Activated T-helper 2 cell treated with anti-CD3 and anti-CD28 coated beads, Interferon-gamma antibody, Interleukin-2, Interleukin-4, amounts not matched to agents 10 μg/mL and 5 μg/mL and 100 μg/mL, durations not matched to agents 14 hours and 24 hours and 36 hours (primary cell): Measurements from ENCODE around the gene C19orf12. TPM values are rescaled to one million over a fixed set of nuclear protein-coding genes. Genes with fewer than 3 reads are reported as not detected.

Experiments
- DNase-seq: peaks from one replicate; pipeline ENCODE4 v3.0.0; 2021; ENCODE audit warnings: low spot score
- H3K27ac Mint-ChIP-seq: one replicate; pipeline ENCODE4 v1.8.0; 2021; ENCODE audit warnings: mixed read lengths
- H3K27me3 Mint-ChIP-seq: one replicate; pipeline ENCODE4 v1.8.0; 2021; ENCODE audit warnings: low read depth, mixed read lengths
- H3K36me3 Mint-ChIP-seq: one replicate; pipeline ENCODE4 v1.8.0; 2021; ENCODE audit warnings: low read depth, mixed read lengths
- H3K4me1 Mint-ChIP-seq: one replicate; pipeline ENCODE4 v1.8.0; 2021; ENCODE audit warnings: low read depth, mixed read lengths
- H3K4me3 Mint-ChIP-seq: one replicate; pipeline ENCODE4 v1.8.0; 2021; ENCODE audit warnings: low read depth, mild to moderate bottlenecking, moderate library complexity, mixed read lengths
- H3K9me3 Mint-ChIP-seq: one replicate; pipeline ENCODE4 v1.8.0; 2021; ENCODE audit warnings: mixed read lengths
- intact Hi-C: fragments of 100-400 bp; cut with micrococcal nuclease; formaldehyde crosslinking; loops from one replicate; pipeline ENCODE4 v1.15.1; 2023
- total RNA-seq: library from RNA; stranded (reverse); gene quantifications from 2 replicates; pipeline ENCODE4 v1.2.3, GENCODE V29; 2022

Gene C19orf12
- total RNA-seq, 1 donor from 2014 or later, result 41.9 TPM

DNA sequence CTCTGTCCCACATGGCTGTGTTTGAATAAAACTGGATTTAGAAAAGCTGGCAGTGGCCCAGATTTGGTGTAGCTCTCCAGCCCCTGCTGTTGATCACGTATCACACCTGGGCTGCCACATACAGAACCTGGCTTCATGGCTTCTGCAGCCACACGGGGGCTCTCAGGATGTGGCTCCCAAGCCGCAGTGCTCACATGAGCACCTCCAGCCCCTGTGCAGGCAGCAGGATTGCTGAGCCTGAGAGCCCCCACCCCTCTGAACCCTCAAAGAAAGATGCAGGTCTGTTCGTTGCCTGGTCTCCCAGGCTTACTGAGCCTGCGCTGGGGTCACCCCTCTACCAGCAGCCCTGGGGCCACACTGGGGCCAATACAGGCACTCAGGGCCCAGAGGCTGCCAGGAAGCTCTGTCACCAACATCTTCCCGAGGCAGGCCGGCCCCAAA is 47.1 kb downstream of the C19orf12 start:
- DNase-seq, result peak; percentile 56
- intact Hi-C loops, result loop anchor here (1.0 to 10.0 kb wide), 2 partner anchors 23 to 277 kb away; partner anchors contain the start of gene URI1
- Mint-ChIP-seq H3K9me3 (no peaks in the 10 kb centered on the region), H3K4me3 (peak overlapping the region; percentile 85), H3K27me3 (no peaks in the 10 kb centered on the region), H3K36me3 (peaks cover 57% of the 10 kb centered on the region), H3K4me1 (peaks cover 66% of the 10 kb centered on the region), H3K27ac (peak overlapping the region; percentile 82)

DNA sequence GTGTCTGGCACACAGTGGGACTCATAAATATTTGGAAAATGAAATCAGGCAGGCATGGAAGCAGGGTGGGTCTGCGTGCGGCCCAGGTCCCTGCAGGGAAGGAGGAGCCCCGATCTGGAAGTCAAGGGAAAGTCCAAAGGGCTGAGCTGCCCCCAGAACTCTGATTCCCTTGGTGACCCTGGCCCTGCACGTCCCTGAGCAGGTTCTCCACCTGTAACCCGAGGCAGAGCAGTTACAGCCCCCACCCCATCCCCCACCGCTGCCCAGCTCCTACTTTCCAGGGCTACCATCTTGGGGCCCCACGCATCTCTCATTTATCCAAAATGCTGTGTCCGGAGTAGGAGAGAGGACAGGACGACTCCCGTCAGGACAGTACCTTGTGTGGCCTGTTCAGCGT is 47.7 kb downstream of the C19orf12 start:
- Mint-ChIP-seq H3K9me3 (no peaks in the 10 kb centered on the region), H3K27me3 (no peaks in the 10 kb centered on the region), H3K4me1 (peaks cover 66% of the 10 kb centered on the region), H3K4me3 (peak overlapping the region; percentile 85), H3K27ac (peak overlapping the region; percentile 82), H3K36me3 (peaks cover 51% of the 10 kb centered on the region)
- intact Hi-C loops, result loop anchor here (1.0 to 10.0 kb wide), 2 partner anchors 24 to 277 kb away; partner anchors contain the start of gene URI1
- DNase-seq, result no peak

DNA sequence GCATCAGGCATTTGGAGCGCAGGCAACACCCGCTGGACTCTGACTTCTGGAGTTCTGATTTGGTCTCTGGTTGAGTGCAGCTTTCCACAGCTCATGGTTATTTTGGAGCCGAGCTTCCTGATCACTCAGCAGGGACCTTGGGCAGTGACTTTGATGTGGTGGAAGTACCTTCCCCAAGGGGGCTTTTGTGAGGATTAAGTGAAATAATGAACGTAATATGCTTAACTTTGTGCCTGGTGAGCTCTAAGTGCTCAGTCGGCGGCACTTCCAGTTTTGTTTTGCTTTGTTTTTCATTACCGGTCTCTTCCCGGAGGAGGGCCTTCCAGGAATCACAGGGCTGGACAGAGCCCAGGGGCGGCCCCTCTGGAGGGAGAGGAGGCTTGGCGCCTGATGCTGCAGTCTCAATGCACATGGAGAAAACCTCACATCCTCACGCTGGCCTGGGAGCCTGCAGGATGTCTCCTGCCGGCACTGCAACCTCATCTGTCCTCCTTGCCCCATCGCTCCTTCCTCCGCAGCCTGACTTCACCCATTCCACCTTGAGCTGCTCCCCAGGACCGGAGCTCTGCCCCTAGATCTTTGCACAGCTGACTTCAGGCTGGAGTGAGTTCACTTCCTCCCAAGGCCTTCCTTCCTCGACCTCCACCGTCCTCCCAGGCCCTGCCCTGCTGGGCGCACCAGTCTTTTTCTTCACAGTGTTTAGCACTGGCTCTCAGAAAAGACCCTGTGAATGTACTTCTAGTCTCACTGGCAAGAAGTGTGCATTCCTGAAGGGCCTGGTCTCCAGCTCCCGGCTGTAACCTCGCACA is 48.3 kb downstream of the C19orf12 start:
- DNase-seq, result no peak
- H3K27ac Mint-ChIP-seq, result peak overlapping the region; percentile 82
- peaks cover 47% of the 10 kb centered on the region for H3K36me3 Mint-ChIP-seq
- H3K4me3 Mint-ChIP-seq, result peak overlapping the region; percentile 85
- H3K27me3 Mint-ChIP-seq, result no peaks in the 10 kb centered on the region
- intact Hi-C loops, result loop anchor here (1.0 to 10.0 kb wide), 2 partner anchors 25 to 278 kb away; partner anchors contain the start of gene URI1
- peaks cover 65% of the 10 kb centered on the region for H3K4me1 Mint-ChIP-seq
- no peaks in the 10 kb centered on the region for H3K9me3 Mint-ChIP-seq

DNA sequence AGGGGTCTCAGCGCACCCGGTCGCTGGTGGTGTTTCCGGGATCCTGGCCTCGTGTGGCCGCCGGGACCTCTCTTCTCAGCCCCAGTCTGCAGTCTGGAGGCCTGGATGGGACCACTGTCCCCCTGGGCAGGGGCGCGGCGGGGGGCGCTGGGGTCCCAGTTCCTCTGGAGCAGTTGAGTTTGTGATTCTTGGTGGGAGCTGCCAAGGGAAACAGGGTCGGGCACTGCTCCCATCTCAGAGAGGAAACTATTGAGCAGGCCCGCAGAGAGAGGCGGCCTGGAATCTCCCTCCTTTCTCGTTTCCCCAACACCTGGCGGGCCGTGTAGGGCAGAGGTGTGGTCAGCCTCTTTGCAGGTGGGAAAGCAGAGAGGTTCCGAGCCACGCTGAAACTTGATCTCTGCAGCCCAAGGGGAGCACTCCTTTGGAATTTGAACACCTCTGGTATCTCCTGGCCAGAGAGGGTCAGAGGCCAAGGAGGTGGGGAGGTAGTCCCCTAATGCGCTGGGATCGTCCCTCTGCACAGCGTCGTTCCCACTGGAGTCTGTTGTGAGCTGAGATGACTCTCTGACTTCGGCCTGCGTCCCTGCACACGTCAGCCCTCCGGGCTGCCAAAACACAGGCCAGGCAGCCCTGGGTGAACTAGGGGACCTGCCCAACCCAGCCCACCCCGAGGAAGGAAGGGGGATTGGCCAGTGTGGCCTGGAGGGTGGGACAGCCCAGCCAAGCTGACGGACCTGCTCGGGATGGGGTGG is 49.1 kb downstream of the C19orf12 start:
- Mint-ChIP-seq H3K4me3 (peak overlapping the region; percentile 85), H3K9me3 (no peaks in the 10 kb centered on the region), H3K36me3 (peaks cover 39% of the 10 kb centered on the region), H3K4me1 (peaks cover 62% of the 10 kb centered on the region), H3K27me3 (no peaks in the 10 kb centered on the region), H3K27ac (peak overlapping the region; percentile 82)
- no peak for DNase-seq
- intact Hi-C loops, result loop anchor here (1.0 to 10.0 kb wide), 2 partner anchors 50 to 279 kb away; partner anchors contain the start of gene URI1

DNA sequence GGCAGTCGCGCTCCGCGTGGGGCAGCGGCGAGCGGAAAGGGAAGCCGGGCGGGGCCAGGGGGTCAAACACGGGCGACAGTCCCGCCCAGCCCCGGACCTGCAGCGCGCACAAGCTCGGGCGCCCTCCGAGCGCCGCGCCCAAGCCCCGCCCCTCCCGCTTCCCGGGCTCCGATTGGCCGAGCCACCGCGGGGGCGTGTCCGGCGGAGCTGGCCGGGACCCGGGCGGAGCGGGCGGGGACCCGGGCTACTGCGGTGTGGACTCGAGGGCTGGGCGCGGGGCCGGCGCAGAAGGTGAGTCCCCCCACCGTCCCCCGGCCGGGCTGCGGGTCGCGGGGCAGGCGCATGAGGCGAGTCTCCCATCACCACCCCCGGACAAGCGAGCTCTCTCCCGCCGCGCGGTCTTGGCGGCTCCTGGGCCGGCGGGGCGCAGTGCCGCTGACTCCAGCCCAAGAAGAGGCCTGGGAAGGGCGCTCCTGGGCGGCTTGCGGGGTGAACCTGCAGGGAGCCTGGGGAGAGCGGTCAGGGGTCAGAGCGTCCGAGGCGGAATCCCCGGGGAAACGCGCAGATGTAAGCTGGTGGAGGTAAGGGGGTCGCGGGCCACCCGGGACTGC is 49.7 kb downstream of the C19orf12 start, which contains the start of gene PLEKHF1:
TSS of gene PLEKHF1 (plus strand) at position 247 of the 611 bp plus-strand sequence. CDS start 8,379 bp downstream, outside the sequence.
- peaks cover 62% of the 10 kb centered on the region for H3K4me1 Mint-ChIP-seq
- peak; percentile 86 for DNase-seq
- peak within 1 kb of the TSS; percentile 85 for H3K4me3 Mint-ChIP-seq
- no peaks in the 10 kb centered on the region for H3K9me3 Mint-ChIP-seq
- peaks cover 34% of the 10 kb centered on the region for H3K36me3 Mint-ChIP-seq
- peak within 1 kb of the TSS; percentile 61 for H3K27ac Mint-ChIP-seq
- intact Hi-C loops, result loop anchor here (1.0 to 10.0 kb wide), 2 partner anchors 51 to 279 kb away; partner anchors contain the start of gene URI1
- no peaks in the 10 kb centered on the region for H3K27me3 Mint-ChIP-seq

DNA sequence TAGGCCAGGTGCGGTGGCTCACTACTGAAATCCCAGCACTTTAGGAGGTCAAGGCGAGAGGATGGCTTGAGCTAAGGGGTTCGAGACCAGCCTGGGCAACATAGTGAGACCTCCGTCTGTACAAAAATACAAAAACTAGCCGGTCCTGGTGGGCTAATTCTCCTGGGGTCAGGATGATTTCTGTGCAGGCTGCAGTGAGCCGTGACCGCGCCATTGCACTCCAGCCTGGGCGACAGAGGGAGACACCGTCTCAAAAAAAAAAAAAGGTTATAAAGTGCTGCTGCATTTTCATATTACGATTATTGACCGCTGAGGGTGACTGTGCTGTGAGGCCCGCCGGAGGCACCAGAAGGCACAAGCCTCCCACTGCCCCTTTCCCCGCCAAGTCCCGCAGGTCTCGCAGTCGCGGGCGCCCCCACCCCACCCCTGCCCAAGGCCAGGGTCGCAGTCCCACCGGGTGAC is 50.3 kb downstream of the C19orf12 start:
- intact Hi-C loops, result loop anchor here (1.0 to 10.0 kb wide), 2 partner anchors 52 to 280 kb away; partner anchors contain the start of gene URI1
- Mint-ChIP-seq H3K4me1 (peaks cover 57% of the 10 kb centered on the region), H3K4me3 (peak overlapping the region; percentile 73), H3K9me3 (no peaks in the 10 kb centered on the region), H3K36me3 (peaks cover 29% of the 10 kb centered on the region), H3K27ac (peak overlapping the region; percentile 61), H3K27me3 (no peaks in the 10 kb centered on the region)
- DNase-seq, result no peak

DNA sequence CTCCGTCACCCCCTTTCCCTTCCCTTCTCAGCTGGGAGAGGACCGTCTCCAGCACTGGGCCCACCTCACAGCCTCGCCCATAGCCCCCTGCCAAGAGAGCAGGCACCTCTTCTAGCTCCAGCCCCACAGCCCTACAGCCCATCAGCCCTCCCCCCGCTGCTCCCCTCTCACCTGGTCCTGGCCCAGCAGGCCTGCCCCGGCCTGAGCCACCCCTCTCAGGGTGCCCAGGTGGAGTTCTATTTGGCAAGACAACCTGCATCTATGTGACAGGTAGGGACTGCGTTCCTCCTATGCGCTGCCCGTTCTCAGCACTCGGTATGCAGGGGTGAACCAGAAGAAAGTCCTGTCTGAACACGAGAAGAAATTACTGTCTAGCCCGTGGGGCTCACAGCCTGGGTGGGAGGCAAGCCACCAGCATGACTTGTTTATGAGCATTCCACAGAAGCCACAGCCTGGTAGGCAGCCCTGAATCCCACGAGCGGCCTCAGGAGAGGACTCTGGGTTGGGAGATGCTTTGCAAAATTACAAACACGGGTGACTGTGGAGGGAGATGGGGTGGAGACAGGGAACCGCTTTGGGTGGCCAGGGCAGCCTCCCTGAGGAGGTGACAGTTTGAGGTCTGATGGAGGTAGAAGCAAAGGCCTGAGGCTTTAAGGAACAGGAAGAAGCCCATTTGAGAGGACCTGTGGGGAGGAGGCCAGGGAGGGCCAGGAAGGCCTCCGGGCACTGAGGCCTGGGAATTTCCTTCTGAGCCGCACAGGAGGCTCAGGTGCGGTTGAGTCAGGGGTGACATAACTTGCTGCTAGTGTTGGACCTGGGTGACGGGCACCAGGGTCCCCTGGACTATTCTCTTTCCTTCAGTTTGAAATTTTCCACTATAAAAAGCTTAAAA is 51.0 kb downstream of the C19orf12 start:
- intact Hi-C loops, result loop anchor here (10.0 kb wide), 1 partner anchor 281 kb away; the partner anchor contains the start of gene URI1
- Mint-ChIP-seq H3K4me3 (peak overlapping the region; percentile 73), H3K27ac (peak overlapping the region; percentile 61), H3K9me3 (no peaks in the 10 kb centered on the region), H3K36me3 (peaks cover 22% of the 10 kb centered on the region), H3K4me1 (peaks cover 51% of the 10 kb centered on the region), H3K27me3 (no peaks in the 10 kb centered on the region)
- no peak for DNase-seq

DNA sequence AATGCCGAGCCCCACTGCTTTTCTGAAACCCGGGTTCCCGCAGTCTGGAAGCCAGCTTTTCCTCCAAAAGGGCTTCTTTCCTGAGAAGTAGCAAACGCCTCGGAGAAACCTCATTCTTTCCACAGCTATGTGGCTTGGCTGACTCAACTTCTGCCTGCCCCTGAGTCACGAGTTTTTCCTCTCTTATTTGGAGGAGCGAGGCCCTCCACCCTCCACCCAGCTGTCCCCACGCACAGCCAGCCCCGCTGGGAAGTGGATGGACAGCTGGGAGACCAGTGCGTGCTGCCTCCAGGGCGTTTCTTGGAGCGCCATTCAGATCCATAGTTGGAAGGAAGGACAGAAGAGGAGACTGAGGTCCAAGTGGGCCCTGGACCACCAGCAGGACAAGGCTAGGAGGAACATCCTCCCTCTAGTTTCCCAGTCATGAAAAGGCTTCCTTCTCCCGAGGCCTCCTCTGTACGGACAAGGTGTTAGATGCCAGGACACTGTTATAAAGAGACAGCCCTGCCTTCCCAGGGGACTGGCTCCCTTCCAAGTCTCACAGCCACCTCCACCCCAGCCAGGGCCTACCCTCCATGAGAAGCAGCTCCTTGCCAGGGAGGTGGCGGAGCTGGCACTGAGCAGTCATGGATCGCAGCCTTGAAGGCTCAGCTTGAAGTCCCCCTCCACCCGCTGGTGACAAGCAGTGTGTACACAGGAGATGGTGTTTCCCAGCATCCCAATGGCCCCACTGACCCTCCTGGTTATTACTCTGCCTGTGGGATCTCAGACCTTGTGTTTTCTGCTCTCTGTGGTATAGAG is 52.3 kb downstream of the C19orf12 start:
- H3K4me1 Mint-ChIP-seq, result peaks cover 41% of the 10 kb centered on the region
- H3K27ac Mint-ChIP-seq, result peak overlapping the region; percentile 90
- no peak for DNase-seq
- intact Hi-C loops, result loop anchor here (1.0 to 10.0 kb wide), 3 partner anchors 8 to 282 kb away; partner anchors contain the start of gene URI1
- no peaks in the 10 kb centered on the region for H3K9me3 Mint-ChIP-seq
- peak overlapping the region; percentile 69 for H3K4me3 Mint-ChIP-seq
- no peaks in the 10 kb centered on the region for H3K27me3 Mint-ChIP-seq
- H3K36me3 Mint-ChIP-seq, result peaks cover 15% of the 10 kb centered on the region

DNA sequence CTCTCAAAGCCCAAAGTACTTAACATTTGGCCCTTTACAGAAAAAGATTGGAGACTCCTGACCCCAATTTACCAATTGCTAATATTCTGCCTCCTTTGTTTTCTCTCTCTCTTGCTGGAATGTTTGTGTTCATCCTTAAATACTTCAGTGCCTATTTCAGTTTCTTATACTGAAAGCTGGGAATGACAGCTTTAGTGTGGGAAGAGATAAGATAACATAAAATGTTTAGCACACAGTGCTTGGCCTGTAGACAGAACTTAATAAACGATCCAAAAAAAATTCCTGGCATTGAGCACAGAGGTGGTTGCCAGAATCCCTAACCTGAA is 52.8 kb downstream of the C19orf12 start:
- Mint-ChIP-seq H3K9me3 (no peaks in the 10 kb centered on the region), H3K4me1 (peaks cover 38% of the 10 kb centered on the region), H3K36me3 (peaks cover 9% of the 10 kb centered on the region), H3K27me3 (no peaks in the 10 kb centered on the region), H3K27ac (peak overlapping the region; percentile 90), H3K4me3 (peak overlapping the region; percentile 69)
- no peak for DNase-seq
- intact Hi-C loops, result loop anchor here (1.0 to 10.0 kb wide), 3 partner anchors 9 to 283 kb away; partner anchors contain the start of gene URI1

DNA sequence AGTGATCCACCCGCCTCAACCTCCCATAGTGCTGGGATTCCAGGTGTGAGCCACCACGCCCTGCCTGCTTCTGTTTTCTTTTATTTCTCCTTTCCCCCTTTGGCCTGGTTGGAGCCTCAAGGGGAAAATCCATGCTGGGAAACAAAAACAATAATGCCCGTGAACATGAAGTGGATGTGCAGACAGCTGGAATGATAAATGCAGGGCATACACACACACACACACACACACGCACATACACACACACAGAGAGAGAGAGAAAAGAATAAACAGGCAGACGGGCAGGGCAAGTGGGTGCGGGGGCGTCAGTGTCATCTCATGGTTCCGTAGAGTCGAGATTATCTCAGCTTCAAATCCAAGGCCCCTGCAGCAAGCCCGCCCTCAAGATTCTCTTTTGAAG is 54.2 kb downstream of the C19orf12 start:
- H3K36me3 Mint-ChIP-seq, result no peaks in the 10 kb centered on the region

More for the DNA sequence above, 54.2 kb downstream of the C19orf12 start:
- Mint-ChIP-seq H3K4me1 (peaks cover 33% of the 10 kb centered on the region), H3K4me3 (no peak overlapping the region), H3K27ac (peak overlapping the region; percentile 64), H3K27me3 (no peaks in the 10 kb centered on the region), H3K9me3 (no peaks in the 10 kb centered on the region)
- no peak for DNase-seq
- intact Hi-C loops, result loop anchor here (2.0 to 10.0 kb wide), 2 partner anchors 50 to 284 kb away; partner anchors contain the start of gene URI1
